Gastroesophageal sphincter (tissue), 4 donors: Measurements from ENCODE around the gene HOGA1. TPM values are rescaled to one million over a fixed set of nuclear protein-coding genes. Genes with fewer than 3 reads are reported as not detected.
"Not testable (repeated sequence)": the region's sequence is repeated elsewhere in the genome, so short reads cannot be mapped to it uniquely, and the experiment has no call there.

Experiments used
- ATAC-seq: fragments of 150-250 bp; one replicate; pipeline ENCODE4 v1.9.1; 2016; ENCODE audit warnings: mild to moderate bottlenecking, moderate library complexity
- H3K27ac ChIP-seq, 4 donors: fragments of 200-600 bp; sonication (generic) in 3 of 4; 1 replicate in 3 of 4; 2 replicates in 1 of 4; pipeline ENCODE4 v1.5.1; 2016 to 2019
- H3K27me3 ChIP-seq: fragments of 200-600 bp; sonication (generic); one replicate; pipeline ENCODE4 v1.5.1; 2019
- H3K36me3 ChIP-seq, 2 donors: fragments of 200-600 bp; sonication (generic); one replicate each; pipeline ENCODE4 v1.5.1; 2019; ENCODE audit warnings: control low read depth in 1 of 2
- H3K4me1 ChIP-seq, 3 donors: fragments of 200-600 bp; sonication (generic); 1 replicate in 2 of 3; 2 replicates in 1 of 3; pipeline ENCODE4 v1.5.1; 2016 to 2019; ENCODE audit warnings: control low read depth in 2 of 3
- H3K4me3 ChIP-seq, 2 donors: fragments of 200-600 bp; sonication (generic); one replicate each; pipeline ENCODE4 v1.5.1; 2019; ENCODE audit warnings: mild to moderate bottlenecking in 1 of 2, moderate library complexity in 1 of 2
- H3K9me3 ChIP-seq, 3 donors: fragments of 200-600 bp; sonication (generic); one replicate each; pipeline ENCODE4 v1.5.1; 2017 to 2019; ENCODE audit warnings: control low read depth in 2 of 3
- EP300 ChIP-seq: sonication (generic); formaldehyde crosslinking; IDR thresholded peaks from one replicate; pipeline ENCODE4 v1.6.1; 2017; ENCODE audit warnings: antibody characterized with exemption, mild to moderate bottlenecking
- POLR2A ChIP-seq, 2 donors: fragments of 450-650 bp; IDR thresholded peaks; one replicate each; pipeline ENCODE4 v1.6.1; 2017; ENCODE audit warnings: antibody characterized with exemption in 2 of 2, mild to moderate bottlenecking in 2 of 2, moderate library complexity in 1 of 2
- POLR2AphosphoS5 ChIP-seq: sonication (generic); formaldehyde crosslinking; IDR thresholded peaks from one replicate; pipeline ENCODE4 v1.6.1; 2017; ENCODE audit warnings: antibody characterized with exemption
- WGBS, 2 donors: methylation state at CpG; one replicate each; pipeline ENCODE4 v1.1.5; 2018; ENCODE audit warnings: low coverage in 1 of 2; 5-methylcytosine and 5-hydroxymethylcytosine counted together
- total RNA-seq, 4 donors: library from RNA; depleted of rRNA; stranded (reverse); fragments of >200 nt; gene quantifications; one replicate each; pipeline ENCODE4 v1.1.0, GENCODE V29; 2016
- TF ChIP-seq, protein P1 (sequence below), 4 experiments: fragments of 200-600 bp in 2 of 4; fragments of 450-650 bp in 2 of 4; sonication (generic) in 1 of 4; IDR thresholded peaks; one replicate each; pipeline ENCODE4 v1.5.1; 2017 to 2019; ENCODE audit warnings: antibody characterized with exemption in 4 of 4, mild to moderate bottlenecking in 2 of 4, moderate library complexity in 2 of 4

Gene HOGA1
- total RNA-seq, 4 donors from 2014 or later, result 0.62 to 2.5 (median 1.1) TPM

- H3K27me3 ChIP-seq, result no peaks in the 10 kb centered on the region
Measured at GRCh38 chr10:97633921-97634320, 49.7 kb downstream of the HOGA1 start.

GRCh38 chr10:97635577-97635976, 51.4 kb downstream of the HOGA1 start:
- Histone ChIP-seq H3K9me3 (no peaks in the 10 kb centered on the region), H3K4me1 (peaks cover 0 to 18% (median 4%) of the 10 kb centered on the region in 3 donors), H3K4me3 (no peak overlapping the region), H3K27me3 (no peaks in the 10 kb centered on the region), H3K27ac (no peak overlapping the region), H3K36me3 (no peaks in the 10 kb centered on the region)
- no peak for TF ChIP-seq POLR2AphosphoS5
- 83 to 100% methylated on average over 1 of the region's 1 CpG for WGBS, 2 donors
- no peak for ATAC-seq

More at GRCh38 chr10:97633921-97634320, 49.7 kb downstream of the HOGA1 start:
- TF ChIP-seq POLR2A (IDR thresholded peaks at IDR 0.05), result no peak
- TF ChIP-seq, protein P1, sequence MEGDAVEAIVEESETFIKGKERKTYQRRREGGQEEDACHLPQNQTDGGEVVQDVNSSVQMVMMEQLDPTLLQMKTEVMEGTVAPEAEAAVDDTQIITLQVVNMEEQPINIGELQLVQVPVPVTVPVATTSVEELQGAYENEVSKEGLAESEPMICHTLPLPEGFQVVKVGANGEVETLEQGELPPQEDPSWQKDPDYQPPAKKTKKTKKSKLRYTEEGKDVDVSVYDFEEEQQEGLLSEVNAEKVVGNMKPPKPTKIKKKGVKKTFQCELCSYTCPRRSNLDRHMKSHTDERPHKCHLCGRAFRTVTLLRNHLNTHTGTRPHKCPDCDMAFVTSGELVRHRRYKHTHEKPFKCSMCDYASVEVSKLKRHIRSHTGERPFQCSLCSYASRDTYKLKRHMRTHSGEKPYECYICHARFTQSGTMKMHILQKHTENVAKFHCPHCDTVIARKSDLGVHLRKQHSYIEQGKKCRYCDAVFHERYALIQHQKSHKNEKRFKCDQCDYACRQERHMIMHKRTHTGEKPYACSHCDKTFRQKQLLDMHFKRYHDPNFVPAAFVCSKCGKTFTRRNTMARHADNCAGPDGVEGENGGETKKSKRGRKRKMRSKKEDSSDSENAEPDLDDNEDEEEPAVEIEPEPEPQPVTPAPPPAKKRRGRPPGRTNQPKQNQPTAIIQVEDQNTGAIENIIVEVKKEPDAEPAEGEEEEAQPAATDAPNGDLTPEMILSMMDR (IDR thresholded peaks at IDR 0.05), result peak in 2 of 4 experiments; percentile 20 to 39
- Histone ChIP-seq H3K9me3 (no peaks in the 10 kb centered on the region), H3K4me3 (peak overlapping the region; percentile 55 to 82), H3K27ac (peak overlapping the region in 3 of 4 donors; percentile 73 to 77 (median 77)), H3K36me3 (no peaks in the 10 kb centered on the region), H3K4me1 (peaks cover 0 to 18% (median 4%) of the 10 kb centered on the region in 3 donors)
- no CpG with 5 or more reads among the region's 8 CpGs for WGBS, 2 donors
- ATAC-seq, result no peak

DNA sequence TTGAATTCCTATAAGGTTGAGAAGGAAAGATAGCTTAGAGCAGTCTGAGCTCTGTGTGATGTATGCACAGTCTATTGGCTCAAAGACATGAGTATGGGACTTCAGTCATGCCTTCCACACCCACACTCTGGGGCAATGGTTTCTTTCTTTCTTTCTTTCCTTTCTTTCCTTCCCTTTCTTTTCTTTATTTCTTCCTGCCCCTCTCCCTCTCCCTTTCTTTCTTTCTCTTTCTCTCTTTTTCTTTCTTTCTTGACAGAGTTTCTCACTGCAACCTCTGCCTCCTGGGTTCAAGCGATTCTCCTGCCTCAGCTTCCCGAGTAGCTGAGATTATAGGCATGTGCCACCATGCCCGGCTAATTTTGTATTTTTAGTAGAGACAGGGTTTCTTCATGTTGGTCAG, 54.9 kb downstream of the HOGA1 start:
- not testable (repeated sequence) for H3K36me3 ChIP-seq, H3K27me3 ChIP-seq, ATAC-seq, H3K4me3 ChIP-seq, H3K9me3 ChIP-seq, H3K27ac ChIP-seq
- 69% methylated on average over 2 of the region's 3 CpGs; no CpG with 5 or more reads in 1 of the 2 donors for WGBS, 2 donors
- peaks cover 3 to 24% (median 8%) of the 10 kb centered on the region in 3 donors for H3K4me1 ChIP-seq

DNA sequence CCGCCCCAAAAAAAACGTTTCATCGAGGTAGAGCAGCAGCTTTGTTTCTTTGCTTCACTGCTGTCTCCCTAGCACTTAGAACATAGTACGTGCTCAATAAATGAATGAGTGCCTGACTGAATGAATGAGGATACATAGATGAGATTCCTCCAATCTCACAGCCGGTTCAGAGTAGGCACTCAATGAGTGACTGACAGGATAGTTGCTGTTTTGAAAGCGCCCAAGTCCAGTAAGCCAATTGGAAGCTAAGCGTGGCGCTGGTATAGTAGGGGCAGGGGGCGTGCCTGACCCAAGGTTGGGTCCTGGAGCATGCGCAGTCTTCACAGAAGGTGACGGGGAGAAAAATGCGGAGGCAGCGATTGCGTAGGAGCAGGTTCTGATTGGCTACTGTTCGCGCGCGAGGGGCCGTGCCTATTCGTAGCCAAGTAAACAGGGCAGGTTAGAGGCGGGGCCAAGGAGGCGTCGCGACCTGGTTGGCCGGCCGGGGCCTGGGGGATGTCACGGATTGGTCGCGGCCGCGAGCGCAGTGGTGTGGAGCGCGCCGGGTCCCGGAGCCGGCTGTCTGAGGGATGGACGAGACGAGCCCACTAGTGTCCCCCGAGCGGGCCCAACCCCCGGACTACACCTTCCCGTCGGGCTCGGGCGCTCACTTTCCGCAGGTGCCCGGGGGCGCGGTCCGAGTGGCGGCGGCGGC, 56.1 kb downstream of the HOGA1 start, which contains the start of gene PI4K2A:
Gene PI4K2A, plus strand, starts transcription at position 498 of the 694 bp plus-strand sequence. Its CDS starts 72 bp downstream, at position 570.
- Histone ChIP-seq H3K36me3 (peaks cover 0 to 15% of the 10 kb centered on the region in 2 donors), H3K4me3 (peak within 1 kb of the TSS; percentile 67 to 69), H3K27me3 (no peaks in the 10 kb centered on the region), H3K27ac (peak within 1 kb of the TSS; percentile 76 to 94 (median 91)), H3K4me1 (peaks cover 3 to 24% (median 8%) of the 10 kb centered on the region in 3 donors), H3K9me3 (no peaks in the 10 kb centered on the region)
- TF ChIP-seq POLR2A (IDR thresholded peaks at IDR 0.05) (peak; percentile 86 to 89), EP300 (no peak), POLR2AphosphoS5 (peak; percentile 82)
- TF ChIP-seq, protein P1 (IDR thresholded peaks at IDR 0.05), result peak in 1 of 4 experiments; percentile 10
- peak; percentile 99 for ATAC-seq
- WGBS, 2 donors, result 5% methylated on average over 18 to 24 of the region's 54 CpGs

GRCh38 chr10:97640868-97641811, 57.0 kb downstream of the HOGA1 start:
- H3K27ac ChIP-seq, result peak overlapping the region; percentile 76 to 94 (median 91)
- H3K9me3 ChIP-seq, result no peaks in the 10 kb centered on the region
- peaks cover 3 to 24% (median 8%) of the 10 kb centered on the region in 3 donors for H3K4me1 ChIP-seq
- TF ChIP-seq POLR2AphosphoS5 (no peak), POLR2A (IDR thresholded peaks at IDR 0.05) (no peak), EP300 (no peak)
- TF ChIP-seq, protein P1 (IDR thresholded peaks at IDR 0.05), result no peak
- 0 to 4% methylated on average over 13 to 14 of the region's 67 CpGs for WGBS, 2 donors
- no peaks in the 10 kb centered on the region for H3K27me3 ChIP-seq
- peak overlapping the region; percentile 67 to 69 for H3K4me3 ChIP-seq
- peak; percentile 60 for ATAC-seq
- H3K36me3 ChIP-seq, result peaks cover 0 to 22% of the 10 kb centered on the region in 2 donors

DNA sequence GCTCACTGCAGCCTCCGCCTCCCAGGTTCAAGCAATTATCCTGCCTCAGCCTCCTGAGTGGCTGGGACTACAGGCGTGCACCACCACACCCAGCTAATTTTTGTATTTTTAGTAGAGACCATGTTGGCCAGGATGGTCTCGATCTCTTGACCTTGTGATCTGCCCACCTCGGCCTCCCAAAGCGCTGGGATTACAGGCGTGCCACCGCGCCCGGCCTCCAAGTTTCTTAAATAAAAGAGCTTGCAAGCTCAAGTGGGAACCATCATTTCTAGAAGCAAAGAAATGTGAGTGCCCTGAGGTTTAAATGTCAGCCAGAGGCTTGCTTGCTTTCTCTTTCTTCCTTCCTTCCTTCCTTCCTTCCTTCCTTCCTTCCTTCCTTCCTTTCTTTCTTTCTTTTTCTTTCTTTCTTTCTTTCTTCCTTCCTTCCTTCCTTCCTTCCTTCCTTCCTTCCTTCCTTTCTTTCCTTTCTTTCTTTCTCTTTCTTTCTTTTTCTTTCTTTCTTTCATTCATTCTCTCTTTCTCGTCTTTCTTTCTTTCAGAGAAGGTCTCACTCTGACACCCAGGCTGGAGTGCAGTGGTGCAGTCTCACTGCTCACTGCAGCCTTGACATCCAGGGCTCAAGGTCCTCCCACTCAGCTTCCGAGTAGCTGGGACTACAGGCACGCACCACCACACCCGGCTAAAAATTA, 58.4 kb downstream of the HOGA1 start:
- Histone ChIP-seq H3K4me3 (peak overlapping the region in 1 of 2 donors; percentile 67), H3K4me1 (peaks cover 3 to 28% (median 8%) of the 10 kb centered on the region in 3 donors), H3K36me3 (peaks cover 0 to 34% of the 10 kb centered on the region in 2 donors)
- 88 to 92% methylated on average over 6 to 12 of the region's 13 CpGs for WGBS, 2 donors
- H3K27me3 ChIP-seq, ATAC-seq, H3K27ac ChIP-seq, H3K9me3 ChIP-seq: not testable (repeated sequence)
